T follicular helper cell (primary cell): ENCODE data around the gene MYO10.
"Not testable (repeated sequence)": the region's sequence is repeated elsewhere in the genome, so short reads cannot be mapped to it uniquely, and the experiment has no call there.

ENCODE experiments used
- DNase-seq: peaks from one replicate; pipeline ENCODE4 v3.0.0-alpha.2; 2020; ENCODE audit warnings: low read depth

Gene MYO10

DNA sequence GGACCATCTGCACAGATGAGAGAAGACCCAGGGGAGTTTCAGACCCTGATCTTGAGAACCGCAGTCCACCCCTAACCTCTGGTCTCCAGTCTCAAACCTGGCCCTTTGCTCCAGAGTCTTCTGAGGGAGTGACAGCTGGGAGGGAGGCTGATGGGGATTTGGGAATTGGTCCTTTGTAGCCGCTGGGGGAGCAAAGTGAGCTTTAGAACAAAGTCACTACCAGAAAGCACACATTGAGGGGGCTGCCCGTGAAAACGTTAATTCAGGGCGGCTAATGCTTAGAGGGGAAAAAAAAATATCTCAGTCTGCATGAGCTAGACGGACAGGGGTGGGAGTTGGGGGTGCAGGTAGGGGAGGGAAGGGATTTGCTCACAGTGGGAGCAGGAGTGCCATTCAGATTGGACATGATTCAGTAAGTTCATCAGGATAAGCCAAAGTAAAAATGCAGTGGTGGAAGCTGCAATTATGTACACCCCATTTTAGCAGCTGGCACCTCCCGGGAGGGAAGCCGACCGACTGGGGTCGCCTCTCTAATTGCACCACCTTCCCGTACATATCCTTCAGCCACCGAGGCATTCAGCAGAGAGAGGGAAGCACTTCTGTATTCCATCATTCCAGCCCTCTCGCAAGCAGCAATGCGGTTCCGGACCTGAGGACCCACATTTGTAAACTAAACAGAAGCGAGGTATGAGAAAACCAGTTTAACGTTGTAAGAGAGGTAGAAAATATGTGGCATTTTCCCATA lies 195.8 kb downstream of the MYO10 start:
- DNase-seq: no peak

DNA sequence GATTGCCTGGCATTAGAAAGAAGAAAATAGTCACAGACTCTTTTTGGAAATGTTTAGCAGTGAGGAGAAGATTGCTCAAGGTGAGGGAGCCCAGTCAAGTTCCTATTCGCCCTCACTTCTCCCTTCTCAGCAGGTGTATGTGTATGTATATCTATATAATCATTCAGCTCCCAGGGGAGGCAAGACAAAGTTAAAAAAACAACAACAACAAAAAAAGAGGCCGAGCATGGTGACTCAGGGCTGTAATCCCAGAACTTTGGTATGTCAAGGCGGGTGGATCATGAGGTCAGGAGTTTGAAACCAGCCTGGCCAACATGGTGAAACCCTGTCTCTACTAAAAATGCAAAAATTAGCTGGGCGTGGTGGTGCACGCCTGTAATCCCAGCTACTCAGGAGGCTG lies 197.7 kb downstream of the MYO10 start:
- DNase-seq: not testable (repeated sequence)

GRCh38 chr5:16737620-16738364 lies 198.3 kb downstream of the MYO10 start:
- no peak for DNase-seq

DNA sequence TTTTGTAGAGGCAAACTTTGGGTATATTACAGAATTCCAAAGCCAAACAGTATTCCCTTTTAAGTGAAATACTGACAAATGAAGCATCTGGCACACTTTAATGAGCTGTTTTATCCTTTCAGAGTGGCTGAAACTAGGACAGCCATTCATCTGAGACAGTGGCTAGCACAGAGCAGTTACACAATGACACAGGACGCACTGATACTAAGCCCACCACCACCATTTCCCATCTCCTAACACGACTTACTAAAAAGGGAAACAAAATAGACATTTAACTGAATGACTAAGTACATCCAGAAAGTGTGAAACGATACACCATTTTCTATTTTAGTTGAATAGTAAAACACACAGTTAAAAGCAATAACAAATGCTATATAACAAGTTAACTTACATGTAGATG lies 198.9 kb downstream of the MYO10 start:
- no peak for DNase-seq

DNA sequence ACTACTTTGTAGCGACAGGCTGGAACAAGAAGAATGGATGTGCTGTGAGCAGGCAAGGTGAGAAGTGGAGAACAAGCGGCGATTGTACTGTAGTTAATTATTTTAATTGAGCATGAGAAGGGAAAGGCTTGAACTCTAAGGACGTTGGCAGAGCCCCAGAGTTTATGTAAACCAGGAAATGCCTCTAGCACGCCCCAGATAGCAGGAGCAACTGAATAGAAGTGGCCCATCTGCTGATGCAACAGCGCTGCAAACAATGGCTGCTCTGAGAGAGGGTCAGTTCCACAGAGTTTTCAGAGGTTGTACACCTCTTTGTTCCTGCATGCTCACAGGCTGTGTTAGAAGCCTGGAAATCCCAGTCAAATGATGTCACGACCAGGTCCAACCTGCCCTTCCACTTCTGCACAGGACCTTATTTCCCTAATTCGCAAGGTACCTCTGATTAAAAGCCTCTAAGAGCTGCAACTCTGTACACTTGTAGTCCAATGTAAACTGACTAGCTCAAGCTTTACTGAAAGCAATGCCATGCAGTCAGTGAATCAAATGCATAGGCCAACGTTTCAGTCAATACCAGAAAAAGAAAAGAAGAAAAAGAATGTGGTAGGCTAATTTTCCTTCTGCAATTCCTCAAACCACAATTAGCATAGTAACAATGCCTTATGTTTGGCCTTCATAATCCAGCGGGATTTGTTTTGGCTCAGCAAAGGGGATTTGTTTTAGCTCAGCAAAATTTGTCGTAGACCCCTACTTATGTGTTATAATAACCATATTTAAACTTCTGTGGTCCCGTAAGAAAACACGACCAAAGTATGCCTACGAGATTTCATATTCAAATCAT lies 199.7 kb downstream of the MYO10 start:
- no peak for DNase-seq

GRCh38 chr5:16735101-16736060 lies 200.7 kb downstream of the MYO10 start:
- DNase-seq: no peak

- no peak for DNase-seq
Observed at GRCh38 chr5:16733331-16734006, 202.6 kb downstream of the MYO10 start.

GRCh38 chr5:16732356-16732755 lies 203.7 kb downstream of the MYO10 start:
- no peak for DNase-seq

DNA sequence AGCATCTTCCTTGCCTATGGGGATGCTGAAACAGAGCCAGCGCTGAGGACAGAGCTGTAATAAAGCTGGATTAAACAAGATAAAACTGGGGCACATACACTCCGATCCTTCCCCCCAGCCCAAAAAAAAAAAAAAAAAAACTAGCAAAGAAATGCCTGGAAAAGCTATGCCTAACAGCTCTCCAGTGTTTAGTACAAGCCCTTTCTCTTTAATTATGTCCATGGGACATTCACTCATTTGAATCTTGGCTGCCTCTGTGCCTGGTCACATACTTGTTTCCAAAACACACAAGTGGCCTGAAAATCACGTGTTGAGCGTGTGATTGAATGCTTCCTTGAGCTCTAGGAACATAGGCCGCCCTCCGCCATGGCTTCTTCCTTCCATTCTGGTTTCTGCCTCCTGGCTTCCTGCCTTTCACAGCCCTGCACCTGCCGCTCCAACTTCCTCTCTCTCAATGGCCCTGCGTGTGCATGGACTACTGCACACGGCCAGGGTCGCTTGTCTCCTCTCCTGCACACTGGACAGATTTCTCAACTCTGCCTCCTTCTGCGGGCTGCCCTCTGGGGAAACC lies 208.2 kb downstream of the MYO10 start:
- no peak for DNase-seq

GRCh38 chr5:16726538-16726946 lies 209.5 kb downstream of the MYO10 start:
- no peak for DNase-seq

- DNase-seq: no peak
Observed at GRCh38 chr5:16725575-16725974, 210.5 kb downstream of the MYO10 start.

DNA sequence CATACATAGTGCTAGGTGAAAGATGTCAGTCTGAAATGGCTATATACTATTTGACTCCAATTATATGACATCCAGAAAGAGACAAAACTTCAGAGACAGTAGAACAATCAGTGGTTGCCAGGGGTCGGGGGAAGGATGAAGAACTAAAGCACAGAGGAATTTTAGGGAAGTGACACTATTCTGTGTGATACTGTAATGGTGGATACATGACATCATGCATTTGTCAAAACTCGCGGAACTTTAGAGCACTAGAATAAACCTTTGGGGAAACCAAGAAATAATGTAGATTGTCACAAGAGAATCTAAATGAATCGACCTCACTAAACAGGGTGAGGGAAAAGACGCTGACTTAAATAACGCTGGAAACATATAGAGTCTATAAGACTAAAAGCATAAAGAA lies 212.3 kb downstream of the MYO10 start:
- no peak for DNase-seq

- no peak for DNase-seq
Observed at GRCh38 chr5:16722097-16722495, 214.0 kb downstream of the MYO10 start.

GRCh38 chr5:16721151-16722096 lies 214.7 kb downstream of the MYO10 start:
- no peak for DNase-seq

GRCh38 chr5:16718036-16718435 lies 218.1 kb downstream of the MYO10 start:
- not testable (repeated sequence) for DNase-seq

- DNase-seq: no peak
Observed at GRCh38 chr5:16713386-16713928, 222.6 kb downstream of the MYO10 start.

DNA sequence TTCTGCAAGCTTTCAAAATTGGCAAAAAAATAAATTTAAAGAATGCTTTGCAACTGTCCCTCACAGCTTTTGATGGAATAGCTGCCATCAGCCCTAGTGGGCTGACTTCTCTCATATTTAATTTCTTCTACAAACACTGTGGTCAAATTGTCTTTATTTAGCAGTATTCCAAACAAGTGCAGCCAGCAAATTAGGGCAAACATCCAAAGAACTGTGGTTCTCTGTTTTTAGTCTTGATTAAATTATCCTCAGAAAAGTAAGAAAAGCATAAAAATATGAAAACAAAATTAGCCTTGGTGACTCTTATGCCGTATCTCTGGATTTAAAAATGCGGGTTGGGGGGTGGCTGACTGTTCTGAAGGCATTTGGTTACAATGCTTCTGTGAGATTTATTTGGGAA lies 223.5 kb downstream of the MYO10 start:
- no peak for DNase-seq

GRCh38 chr5:16712178-16712577 lies 223.9 kb downstream of the MYO10 start:
- DNase-seq: no peak
